Keratinocyte (primary cell): ENCODE data around the gene SLC6A2. TPM values are rescaled to one million over a fixed set of nuclear protein-coding genes. Genes with fewer than 3 reads are reported as not detected.

Source experiments
- DNase-seq: peaks from one replicate; pipeline ENCODE4 v3.0.0-alpha.2; 2011; ENCODE audit warnings: low read depth, missing footprints, low spot score
- FAIRE-seq: peaks from 2 replicates; lab custom pipeline; 2011; peaks lifted over from hg19 to GRCh38; lab: Jason Lieb, UNC
- H2AFZ ChIP-seq: 2 replicates; pipeline ENCODE4 v1.6.0; 2012; ENCODE audit warnings: low read length, control low read depth, inconsistent platforms; ENCODE audit not compliant: control insufficient read depth
- H3K27ac ChIP-seq: 2 replicates; pipeline ENCODE4 v1.5.1; 2011; ENCODE audit warnings: low read length; ENCODE audit not compliant: control insufficient read depth, insufficient read depth
- H3K27me3 ChIP-seq: 3 replicates; pipeline ENCODE4 v1.6.0; 2011; ENCODE audit warnings: low read length; ENCODE audit not compliant: control insufficient read depth, insufficient read depth; ENCODE audit errors: extremely low read depth
- H3K36me3 ChIP-seq, 2 experiments: 2 replicates in 1 of 2; 3 replicates in 1 of 2; pipeline ENCODE4 v1.5.1; 2011; ENCODE audit warnings: low read length in 2 of 2, mild to moderate bottlenecking in 1 of 2; ENCODE audit not compliant: control insufficient read depth in 2 of 2, insufficient read depth in 2 of 2; ENCODE audit errors: extremely low read depth in 1 of 2
- H3K4me1 ChIP-seq: 3 replicates; pipeline ENCODE4 v1.5.1; 2011; ENCODE audit warnings: low read length; ENCODE audit not compliant: control insufficient read depth, insufficient read depth; ENCODE audit errors: extremely low read depth
- H3K4me2 ChIP-seq: 3 replicates; pipeline ENCODE4 v1.6.0; 2011; ENCODE audit warnings: low read depth, low read length; ENCODE audit not compliant: control insufficient read depth, insufficient read depth; ENCODE audit errors: extremely low read depth
- H3K4me3 ChIP-seq, 3 experiments: fragments of 200-600 bp in 1 of 3; sonication (generic) in 1 of 3; 2 replicates in 2 of 3; 3 replicates in 1 of 3; pipeline ENCODE4 v1.5.1; 2011 to 2016; ENCODE audit warnings: low read length in 3 of 3, mild to moderate bottlenecking in 3 of 3, control low read depth in 2 of 3, inconsistent platforms in 1 of 3, low read depth in 1 of 3, mixed read lengths in 1 of 3, mixed run types in 1 of 3, moderate library complexity in 1 of 3; ENCODE audit not compliant: control insufficient read depth in 2 of 3, insufficient read depth in 2 of 3; ENCODE audit errors: extremely low read depth in 1 of 3
- H3K79me2 ChIP-seq: 2 replicates; pipeline ENCODE4 v1.6.0; 2012; ENCODE audit warnings: low read length; ENCODE audit not compliant: control insufficient read depth, insufficient read depth
- H3K9ac ChIP-seq: 3 replicates; pipeline ENCODE4 v1.6.0; 2011; ENCODE audit warnings: low read length; ENCODE audit not compliant: control insufficient read depth, insufficient read depth; ENCODE audit errors: extremely low read depth
- H3K9me1 ChIP-seq: 3 replicates; pipeline ENCODE4 v1.6.0; 2011; ENCODE audit warnings: low read length; ENCODE audit not compliant: control insufficient read depth, insufficient read depth; ENCODE audit errors: extremely low read depth
- H3K9me3 ChIP-seq: 2 replicates; pipeline ENCODE4 v1.5.1; 2012; ENCODE audit warnings: low read depth, low read length; ENCODE audit not compliant: control insufficient read depth
- H4K20me1 ChIP-seq: 3 replicates; pipeline ENCODE4 v1.6.0; 2011; ENCODE audit warnings: low read length; ENCODE audit not compliant: control insufficient read depth, insufficient read depth; ENCODE audit errors: extremely low read depth
- CTCF ChIP-seq, 3 experiments: IDR thresholded peaks in 1 of 3; conservative IDR thresholded peaks in 1 of 3; optimal IDR thresholded peaks in 1 of 3; 2 replicates in 2 of 3; 3 replicates in 1 of 3; pipeline versions ENCODE3 to v1.5.1; 2011; ENCODE audit warnings: low read length in 3 of 3, mild to moderate bottlenecking in 3 of 3, moderate library complexity in 2 of 3, control low read depth in 1 of 3, inconsistent platforms in 1 of 3; ENCODE audit not compliant: insufficient read depth in 2 of 3; ENCODE audit errors: extremely low read depth in 1 of 3
- EZH2 ChIP-seq: IDR thresholded peaks from one replicate; pipeline ENCODE4 v1.6.1; 2012; ENCODE audit warnings: inconsistent platforms, mild to moderate bottlenecking, low read length, moderate library complexity
- dilution Hi-C: fragments of 300-500 bp; cut with MboI; formaldehyde crosslinking; loops from one replicate; pipeline ENCODE4 v1.7.0; 2020; ENCODE audit warnings: low sequenced_read_pairs; ENCODE audit not compliant: extremely low pct_ligation_motif_present
- polyA plus RNA-seq, 5 experiments: library from polyadenylated mRNA; depleted of rRNA in 3 of 5; stranded (reverse) in 3 of 5; stranded (forward) in 1 of 5; unstranded in 1 of 5; fragments of >200 nt; gene quantifications; 1 replicate in 1 of 5; 2 replicates in 3 of 5; 3 replicates in 1 of 5; pipeline versions ENCODE4 v1.2.1 to v1.2.3, GENCODE V29; 2011 to 2012; ENCODE audit warnings: missing spikeins in 2 of 5, low read depth in 1 of 5, low replicate concordance in 1 of 5

SLC6A2 gene
- polyA plus RNA-seq, 1 donor (not counting 4 experiments of a cell fraction or from before 2014, with no cell fraction given), result 0.20 TPM

- Histone ChIP-seq H3K4me1 (no peaks in the 10 kb centered on the region), H3K27ac (no peak overlapping the region), H3K9me1 (no peaks in the 10 kb centered on the region), H3K9ac (no peak overlapping the region), H3K27me3 (no peaks in the 10 kb centered on the region), H4K20me1 (peaks cover under 1% of the 10 kb centered on the region), H3K36me3 (no peaks in the 10 kb centered on the region), H2AFZ (no peak overlapping the region), H3K4me2 (no peak overlapping the region), H3K79me2 (no peaks in the 10 kb centered on the region), H3K9me3 (no peaks in the 10 kb centered on the region), H3K4me3 (no peak overlapping the region)
- TF ChIP-seq EZH2, result no peak
- no peak for TF ChIP-seq CTCF (optimal IDR thresholded peaks at IDR 0.05 in 1 of 3, IDR thresholded peaks at IDR 0.05 in 1 of 3, conservative IDR thresholded peaks at IDR 0.05 in 1 of 3; ENCODE audit: extremely low read depth in 1 of 3, insufficient read depth in 2 of 3, low read length in 3 of 3)
- DNase-seq (no peak), FAIRE-seq (no peak)
- dilution Hi-C loops, result loop anchor here (25.0 kb wide), 1 partner anchor 130 kb away; the partner anchor contains the start of gene CES1
These were observed 51.1 kb downstream of the SLC6A2 start for GRCh38 chr16:55706739-55707384.

- FAIRE-seq (no peak), DNase-seq (no peak)
- H3K4me3 ChIP-seq, result no peak overlapping the region
- TF ChIP-seq CTCF (optimal IDR thresholded peaks at IDR 0.05 in 1 of 3, IDR thresholded peaks at IDR 0.05 in 1 of 3, conservative IDR thresholded peaks at IDR 0.05 in 1 of 3; ENCODE audit: extremely low read depth in 1 of 3, insufficient read depth in 2 of 3, low read length in 3 of 3) (no peak), EZH2 (no peak)
- H3K27ac ChIP-seq, result no peak overlapping the region
- H3K9ac ChIP-seq, result no peak overlapping the region
- H4K20me1 ChIP-seq, result peaks cover 3% of the 10 kb centered on the region
- no peaks in the 10 kb centered on the region for H3K4me1 ChIP-seq
- no peaks in the 10 kb centered on the region for H3K27me3 ChIP-seq
- no peak overlapping the region for H2AFZ ChIP-seq
- no peaks in the 10 kb centered on the region for H3K9me3 ChIP-seq
- no peaks in the 10 kb centered on the region for H3K36me3 ChIP-seq
- dilution Hi-C loops, result loop anchor here (25.0 kb wide), 1 partner anchor 128 kb away; the partner anchor contains the start of gene CES1
- H3K79me2 ChIP-seq, result no peaks in the 10 kb centered on the region
- no peaks in the 10 kb centered on the region for H3K9me1 ChIP-seq
- H3K4me2 ChIP-seq, result no peak overlapping the region
These were observed 54.0 kb downstream of the SLC6A2 start for GRCh38 chr16:55709801-55710200.
